ENCODE results near the gene PTPN3. TPM values are rescaled to one million over a fixed set of nuclear protein-coding genes. Genes with fewer than 3 reads are reported as not detected.

PTPN3 gene
- total and polyA plus RNA-seq, 4 donors, result 6.3 to 30.3 (median 23.5) TPM

DNA sequence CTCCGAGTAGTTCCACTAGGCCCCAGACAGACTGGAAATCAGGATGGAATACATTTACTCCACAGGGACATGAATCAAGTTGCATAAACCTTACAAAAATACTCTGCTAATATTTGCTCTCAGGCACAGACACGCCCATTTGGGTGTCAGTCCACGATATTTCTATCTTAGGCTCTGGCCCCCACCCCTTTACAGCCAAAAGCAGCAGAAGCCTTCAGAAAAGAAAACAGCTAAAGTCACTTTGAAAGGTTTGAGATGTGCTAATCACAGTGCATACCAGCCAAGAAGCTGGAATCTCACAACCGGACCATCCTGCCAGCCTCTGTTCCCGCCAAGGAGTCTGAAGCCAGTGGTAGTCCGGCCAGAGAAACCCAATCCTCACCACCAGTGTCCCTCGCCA lies 22.6 kb downstream of the PTPN3 start (continued):
- TF ChIP-seq, protein P1, sequence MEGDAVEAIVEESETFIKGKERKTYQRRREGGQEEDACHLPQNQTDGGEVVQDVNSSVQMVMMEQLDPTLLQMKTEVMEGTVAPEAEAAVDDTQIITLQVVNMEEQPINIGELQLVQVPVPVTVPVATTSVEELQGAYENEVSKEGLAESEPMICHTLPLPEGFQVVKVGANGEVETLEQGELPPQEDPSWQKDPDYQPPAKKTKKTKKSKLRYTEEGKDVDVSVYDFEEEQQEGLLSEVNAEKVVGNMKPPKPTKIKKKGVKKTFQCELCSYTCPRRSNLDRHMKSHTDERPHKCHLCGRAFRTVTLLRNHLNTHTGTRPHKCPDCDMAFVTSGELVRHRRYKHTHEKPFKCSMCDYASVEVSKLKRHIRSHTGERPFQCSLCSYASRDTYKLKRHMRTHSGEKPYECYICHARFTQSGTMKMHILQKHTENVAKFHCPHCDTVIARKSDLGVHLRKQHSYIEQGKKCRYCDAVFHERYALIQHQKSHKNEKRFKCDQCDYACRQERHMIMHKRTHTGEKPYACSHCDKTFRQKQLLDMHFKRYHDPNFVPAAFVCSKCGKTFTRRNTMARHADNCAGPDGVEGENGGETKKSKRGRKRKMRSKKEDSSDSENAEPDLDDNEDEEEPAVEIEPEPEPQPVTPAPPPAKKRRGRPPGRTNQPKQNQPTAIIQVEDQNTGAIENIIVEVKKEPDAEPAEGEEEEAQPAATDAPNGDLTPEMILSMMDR (IDR thresholded peaks at IDR 0.05; ENCODE audit: low read depth, low read length, missing input control), result no peak
- TF ChIP-seq GABPA (IDR thresholded peaks at IDR 0.05 in 1 of 2, conservative IDR thresholded peaks at IDR 0.05 in 1 of 2), result peak in 1 of 2 donors; percentile 26
- TF ChIP-seq YY1 (IDR thresholded peaks at IDR 0.05), result peak; percentile 92
- TF ChIP-seq, protein P2, sequence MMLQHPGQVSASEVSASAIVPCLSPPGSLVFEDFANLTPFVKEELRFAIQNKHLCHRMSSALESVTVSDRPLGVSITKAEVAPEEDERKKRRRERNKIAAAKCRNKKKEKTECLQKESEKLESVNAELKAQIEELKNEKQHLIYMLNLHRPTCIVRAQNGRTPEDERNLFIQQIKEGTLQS (IDR thresholded peaks at IDR 0.05), result no peak
- no peak for TF ChIP-seq EGR1 (IDR thresholded peaks at IDR 0.05; ENCODE audit: low read depth in 2 of 2)
- TF ChIP-seq TAF1 (conservative IDR thresholded peaks at IDR 0.05), result peak; percentile 28
- TF ChIP-seq, protein P3, sequence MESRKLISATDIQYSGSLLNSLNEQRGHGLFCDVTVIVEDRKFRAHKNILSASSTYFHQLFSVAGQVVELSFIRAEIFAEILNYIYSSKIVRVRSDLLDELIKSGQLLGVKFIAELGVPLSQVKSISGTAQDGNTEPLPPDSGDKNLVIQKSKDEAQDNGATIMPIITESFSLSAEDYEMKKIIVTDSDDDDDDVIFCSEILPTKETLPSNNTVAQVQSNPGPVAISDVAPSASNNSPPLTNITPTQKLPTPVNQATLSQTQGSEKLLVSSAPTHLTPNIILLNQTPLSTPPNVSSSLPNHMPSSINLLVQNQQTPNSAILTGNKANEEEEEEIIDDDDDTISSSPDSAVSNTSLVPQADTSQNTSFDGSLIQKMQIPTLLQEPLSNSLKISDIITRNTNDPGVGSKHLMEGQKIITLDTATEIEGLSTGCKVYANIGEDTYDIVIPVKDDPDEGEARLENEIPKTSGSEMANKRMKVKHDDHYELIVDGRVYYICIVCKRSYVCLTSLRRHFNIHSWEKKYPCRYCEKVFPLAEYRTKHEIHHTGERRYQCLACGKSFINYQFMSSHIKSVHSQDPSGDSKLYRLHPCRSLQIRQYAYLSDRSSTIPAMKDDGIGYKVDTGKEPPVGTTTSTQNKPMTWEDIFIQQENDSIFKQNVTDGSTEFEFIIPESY (IDR thresholded peaks at IDR 0.05), result peak; percentile 55

GRCh38 chr9:109474944-109475343 lies 23.2 kb downstream of the PTPN3 start:
- no peak for TF ChIP-seq HNF4G (IDR thresholded peaks at IDR 0.05)
- no peak for TF ChIP-seq RXRA (IDR thresholded peaks at IDR 0.05)
- TF ChIP-seq, protein P2 (IDR thresholded peaks at IDR 0.05), result no peak
- no peak for TF ChIP-seq HNF4A (conservative IDR thresholded peaks at IDR 0.05)
- TF ChIP-seq TAF1 (conservative IDR thresholded peaks at IDR 0.05), result no peak
- TF ChIP-seq SP1 (IDR thresholded peaks at IDR 0.05), result no peak
- TF ChIP-seq, protein P4, sequence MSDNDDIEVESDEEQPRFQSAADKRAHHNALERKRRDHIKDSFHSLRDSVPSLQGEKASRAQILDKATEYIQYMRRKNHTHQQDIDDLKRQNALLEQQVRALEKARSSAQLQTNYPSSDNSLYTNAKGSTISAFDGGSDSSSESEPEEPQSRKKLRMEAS (IDR thresholded peaks at IDR 0.05), result no peak
- TF ChIP-seq RAD21 (IDR thresholded peaks at IDR 0.05), result no peak
- TF ChIP-seq, protein P1 (IDR thresholded peaks at IDR 0.05; ENCODE audit: low read depth, low read length, missing input control), result no peak
- TF ChIP-seq, protein P3 (IDR thresholded peaks at IDR 0.05), result no peak
- TF ChIP-seq, protein P5, sequence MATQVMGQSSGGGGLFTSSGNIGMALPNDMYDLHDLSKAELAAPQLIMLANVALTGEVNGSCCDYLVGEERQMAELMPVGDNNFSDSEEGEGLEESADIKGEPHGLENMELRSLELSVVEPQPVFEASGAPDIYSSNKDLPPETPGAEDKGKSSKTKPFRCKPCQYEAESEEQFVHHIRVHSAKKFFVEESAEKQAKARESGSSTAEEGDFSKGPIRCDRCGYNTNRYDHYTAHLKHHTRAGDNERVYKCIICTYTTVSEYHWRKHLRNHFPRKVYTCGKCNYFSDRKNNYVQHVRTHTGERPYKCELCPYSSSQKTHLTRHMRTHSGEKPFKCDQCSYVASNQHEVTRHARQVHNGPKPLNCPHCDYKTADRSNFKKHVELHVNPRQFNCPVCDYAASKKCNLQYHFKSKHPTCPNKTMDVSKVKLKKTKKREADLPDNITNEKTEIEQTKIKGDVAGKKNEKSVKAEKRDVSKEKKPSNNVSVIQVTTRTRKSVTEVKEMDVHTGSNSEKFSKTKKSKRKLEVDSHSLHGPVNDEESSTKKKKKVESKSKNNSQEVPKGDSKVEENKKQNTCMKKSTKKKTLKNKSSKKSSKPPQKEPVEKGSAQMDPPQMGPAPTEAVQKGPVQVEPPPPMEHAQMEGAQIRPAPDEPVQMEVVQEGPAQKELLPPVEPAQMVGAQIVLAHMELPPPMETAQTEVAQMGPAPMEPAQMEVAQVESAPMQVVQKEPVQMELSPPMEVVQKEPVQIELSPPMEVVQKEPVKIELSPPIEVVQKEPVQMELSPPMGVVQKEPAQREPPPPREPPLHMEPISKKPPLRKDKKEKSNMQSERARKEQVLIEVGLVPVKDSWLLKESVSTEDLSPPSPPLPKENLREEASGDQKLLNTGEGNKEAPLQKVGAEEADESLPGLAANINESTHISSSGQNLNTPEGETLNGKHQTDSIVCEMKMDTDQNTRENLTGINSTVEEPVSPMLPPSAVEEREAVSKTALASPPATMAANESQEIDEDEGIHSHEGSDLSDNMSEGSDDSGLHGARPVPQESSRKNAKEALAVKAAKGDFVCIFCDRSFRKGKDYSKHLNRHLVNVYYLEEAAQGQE (IDR thresholded peaks at IDR 0.05), result no peak
- no peak for TF ChIP-seq FOXA2 (IDR thresholded peaks at IDR 0.05)
- no peak for TF ChIP-seq EGR1 (IDR thresholded peaks at IDR 0.05; ENCODE audit: low read depth in 2 of 2)
- TF ChIP-seq JUND (IDR thresholded peaks at IDR 0.05), result no peak
- TF ChIP-seq FOXA1 (IDR thresholded peaks at IDR 0.05), result no peak
- Histone ChIP-seq H3K9me3 (ENCODE audit: control insufficient read depth in 4 of 4, low read length in 3 of 4) (no peaks in the 10 kb centered on the region), H3K27me3 (ENCODE audit: control insufficient read depth in 4 of 4, insufficient read depth in 4 of 4, low read length in 3 of 4) (no peaks in the 10 kb centered on the region), H3K4me3 (ENCODE audit: low read depth in 1 of 3, low read length in 3 of 3) (no peak overlapping the region), H3K9ac (ENCODE audit: low read depth in 1 of 2, low read length in 2 of 2) (peak overlapping the region; percentile 31 to 70), H3K4me1 (ENCODE audit: control insufficient read depth in 4 of 4, insufficient read depth in 4 of 4, low read length in 3 of 4) (peaks cover 5 to 35% (median 12%) of the 10 kb centered on the region in 4 donors), H3K36me3 (ENCODE audit: control insufficient read depth in 4 of 4, insufficient read depth in 3 of 4, low read depth in 1 of 4, low read length in 3 of 4) (no peaks in the 10 kb centered on the region), H3K27ac (ENCODE audit: low read depth in 1 of 2, low read length in 2 of 2) (peak overlapping the region; percentile 80 to 93)
- WGBS, result 80% methylated on average over 2 of the region's 2 CpGs
- DNase-seq (ENCODE audit: low spot score), result no peak
